ENCODE data around the gene FAM221B. TPM values are rescaled to one million over a fixed set of nuclear protein-coding genes. Genes with fewer than 3 reads are reported as not detected.

Gene FAM221B
- total RNA-seq, 1 donor from 2014 or later = 1.1 TPM

DNA sequence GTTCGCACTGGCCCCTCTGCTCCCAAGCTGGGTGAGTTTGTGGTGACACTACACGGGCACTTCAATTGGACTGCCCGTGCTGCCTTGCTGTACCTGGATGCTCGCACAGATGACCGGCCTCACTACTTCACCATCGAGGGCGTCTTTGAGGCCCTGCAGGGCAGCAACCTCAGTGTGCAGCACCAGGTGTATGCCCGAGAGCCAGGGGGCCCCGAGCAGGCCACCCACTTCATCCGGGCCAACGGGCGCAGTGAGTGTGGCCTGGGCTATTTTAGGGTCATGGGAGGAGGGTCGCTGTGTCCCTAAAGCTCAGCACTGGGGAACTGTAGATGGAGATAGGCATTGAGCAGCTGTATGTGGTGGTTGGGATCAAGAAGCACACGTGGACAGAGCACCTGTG is 35.7 kb downstream of the FAM221B start:
- peak overlapping the region; percentile 68 for H3K4me3 Mint-ChIP-seq
- H3K27ac Mint-ChIP-seq = no peak overlapping the region
- H3K36me3 Mint-ChIP-seq = no peaks in the 10 kb centered on the region

DNA sequence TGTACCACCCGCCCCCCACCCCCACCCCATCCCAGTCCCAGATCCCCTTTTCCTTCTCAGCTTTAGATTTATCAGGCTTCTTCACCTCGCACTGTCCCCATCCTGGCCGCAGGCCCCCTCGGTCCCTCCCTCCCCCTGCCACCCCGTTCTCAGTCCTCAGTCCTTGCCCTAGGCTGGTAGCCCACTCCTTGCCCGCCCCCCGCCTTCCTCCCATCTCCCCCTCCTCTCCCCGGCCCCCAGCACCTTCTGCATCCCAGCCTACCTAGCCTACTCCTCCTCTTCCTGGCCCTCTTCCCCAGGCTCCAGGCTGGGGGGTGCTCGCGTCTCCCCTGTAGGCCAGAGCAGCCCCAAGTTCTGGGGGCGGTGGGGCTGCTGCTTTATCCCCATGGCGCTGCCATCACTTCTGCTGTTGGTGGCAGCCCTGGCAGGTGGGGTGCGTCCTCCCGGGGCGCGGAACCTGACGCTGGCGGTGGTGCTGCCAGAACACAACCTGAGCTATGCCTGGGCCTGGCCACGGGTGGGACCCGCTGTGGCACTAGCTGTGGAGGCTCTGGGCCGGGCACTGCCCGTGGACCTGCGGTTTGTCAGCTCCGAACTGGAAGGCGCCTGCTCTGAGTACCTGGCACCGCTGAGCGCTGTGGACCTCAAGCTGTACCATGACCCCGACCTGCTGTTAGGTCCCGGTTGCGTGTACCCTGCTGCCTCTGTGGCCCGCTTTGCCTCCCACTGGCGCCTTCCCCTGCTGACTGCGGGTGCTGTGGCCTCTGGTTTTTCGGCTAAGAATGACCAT is 36.3 kb downstream of the FAM221B start:
- DNase-seq (ENCODE audit: extremely low spot score, unreplicated experiment) = no peak
- Mint-ChIP-seq H3K27me3 (peaks cover 7% of the 10 kb centered on the region), H3K36me3 (peaks cover 4% of the 10 kb centered on the region), H3K9me3 (no peaks in the 10 kb centered on the region), H3K27ac (no peak overlapping the region), H3K4me1 (ENCODE audit: unreplicated experiment) (peaks cover 27% of the 10 kb centered on the region), H3K4me3 (peak overlapping the region; percentile 68)
- TF ChIP-seq, protein P1, sequence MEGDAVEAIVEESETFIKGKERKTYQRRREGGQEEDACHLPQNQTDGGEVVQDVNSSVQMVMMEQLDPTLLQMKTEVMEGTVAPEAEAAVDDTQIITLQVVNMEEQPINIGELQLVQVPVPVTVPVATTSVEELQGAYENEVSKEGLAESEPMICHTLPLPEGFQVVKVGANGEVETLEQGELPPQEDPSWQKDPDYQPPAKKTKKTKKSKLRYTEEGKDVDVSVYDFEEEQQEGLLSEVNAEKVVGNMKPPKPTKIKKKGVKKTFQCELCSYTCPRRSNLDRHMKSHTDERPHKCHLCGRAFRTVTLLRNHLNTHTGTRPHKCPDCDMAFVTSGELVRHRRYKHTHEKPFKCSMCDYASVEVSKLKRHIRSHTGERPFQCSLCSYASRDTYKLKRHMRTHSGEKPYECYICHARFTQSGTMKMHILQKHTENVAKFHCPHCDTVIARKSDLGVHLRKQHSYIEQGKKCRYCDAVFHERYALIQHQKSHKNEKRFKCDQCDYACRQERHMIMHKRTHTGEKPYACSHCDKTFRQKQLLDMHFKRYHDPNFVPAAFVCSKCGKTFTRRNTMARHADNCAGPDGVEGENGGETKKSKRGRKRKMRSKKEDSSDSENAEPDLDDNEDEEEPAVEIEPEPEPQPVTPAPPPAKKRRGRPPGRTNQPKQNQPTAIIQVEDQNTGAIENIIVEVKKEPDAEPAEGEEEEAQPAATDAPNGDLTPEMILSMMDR (conservative IDR thresholded peaks at IDR 0.05) = no peak

More for the DNA sequence above, 35.7 kb downstream of the FAM221B start:
- no peaks in the 10 kb centered on the region for H3K9me3 Mint-ChIP-seq
- DNase-seq (ENCODE audit: extremely low spot score, unreplicated experiment) = no peak
- TF ChIP-seq, protein P1 (conservative IDR thresholded peaks at IDR 0.05) = no peak
- H3K27me3 Mint-ChIP-seq = peaks cover 7% of the 10 kb centered on the region
- H3K4me1 Mint-ChIP-seq (ENCODE audit: unreplicated experiment) = peaks cover 27% of the 10 kb centered on the region

DNA sequence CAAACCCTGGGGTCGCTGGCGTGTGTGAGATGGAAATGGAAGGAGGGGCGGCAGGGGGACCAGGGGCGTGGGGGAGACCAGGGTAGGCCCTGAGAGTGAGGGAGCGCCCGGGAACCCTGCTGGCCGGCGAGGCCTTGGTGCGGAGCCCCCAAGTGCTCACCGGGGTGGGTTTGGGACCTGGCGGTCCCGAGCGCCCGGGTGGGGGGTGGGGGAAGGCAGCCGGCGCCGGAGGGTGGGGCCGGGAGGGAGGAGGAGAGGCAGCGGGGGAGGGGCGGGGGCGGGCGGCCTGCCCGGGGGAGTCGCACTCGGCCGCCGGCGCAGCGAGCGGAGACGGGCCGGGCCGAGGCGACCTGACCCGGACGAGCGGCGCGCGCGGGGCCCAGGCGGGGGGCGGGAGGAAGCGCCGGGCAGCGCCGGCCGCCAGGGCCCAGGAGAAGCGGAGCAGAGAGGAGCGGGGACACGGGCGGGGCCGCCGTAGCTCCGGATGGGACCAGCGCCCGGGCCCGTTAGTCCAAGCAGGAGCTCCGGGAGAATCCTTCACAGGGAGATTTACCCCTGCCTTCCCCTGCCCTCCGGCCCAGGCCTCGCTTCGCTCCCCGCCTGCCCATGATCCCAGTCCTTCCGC is 37.1 kb downstream of the FAM221B start, which contains the start of gene NPR2:
TSS of gene NPR2 (plus strand) at position 295 of the 625 bp plus-strand sequence. CDS start 818 bp downstream, outside the sequence.
- Mint-ChIP-seq H3K9me3 (no peaks in the 10 kb centered on the region), H3K36me3 (peaks cover 4% of the 10 kb centered on the region), H3K4me1 (ENCODE audit: unreplicated experiment) (peaks cover 27% of the 10 kb centered on the region), H3K27ac (peak within 1 kb of the TSS; percentile 74), H3K27me3 (peaks cover 7% of the 10 kb centered on the region), H3K4me3 (peak within 1 kb of the TSS; percentile 85)
- no peak for DNase-seq (ENCODE audit: extremely low spot score, unreplicated experiment)
- TF ChIP-seq, protein P1 (conservative IDR thresholded peaks at IDR 0.05) = no peak

DNA sequence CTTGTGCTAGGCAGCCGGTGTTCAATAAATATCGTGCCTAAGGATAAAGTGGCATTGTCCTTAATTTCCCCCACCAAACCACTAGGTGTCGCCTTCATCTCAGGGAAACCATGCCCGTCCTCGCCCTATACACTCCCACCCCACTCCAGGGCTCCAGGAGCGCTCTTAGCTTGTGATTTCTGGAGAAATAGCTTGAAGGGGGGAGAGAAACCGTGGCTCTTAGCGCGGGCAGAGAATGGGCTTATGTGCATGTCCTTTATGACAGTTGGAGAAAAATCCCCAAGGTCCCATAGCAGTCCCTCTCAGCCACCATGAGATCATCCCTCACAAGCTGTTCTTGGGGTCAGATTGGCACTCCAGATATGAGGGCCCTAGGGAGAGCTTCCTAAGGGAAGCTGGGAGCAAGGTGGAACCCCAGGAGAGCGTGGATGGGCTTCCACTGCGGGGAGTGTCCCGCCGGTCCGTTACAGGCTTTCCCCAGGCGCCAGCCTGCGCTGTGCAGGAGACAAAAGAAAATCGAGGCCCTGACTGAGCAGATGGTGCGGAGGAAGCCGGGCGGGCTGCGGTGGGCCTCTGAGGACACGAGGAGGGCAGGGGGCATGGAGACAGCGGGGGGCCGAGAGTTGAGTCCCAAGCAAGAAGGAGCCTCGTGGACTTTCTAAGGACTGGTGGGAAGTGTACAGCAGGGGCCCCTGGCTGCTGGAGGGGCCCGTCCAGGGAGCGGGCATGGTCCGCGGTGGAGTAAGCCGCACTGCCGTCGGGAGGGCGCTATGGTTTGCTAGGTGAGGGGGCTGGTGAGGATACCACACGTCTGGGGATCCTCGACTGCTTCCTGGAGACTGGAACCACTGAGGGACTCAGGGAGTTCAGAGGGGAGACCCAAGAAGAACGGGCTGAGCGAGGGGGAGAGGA is 37.9 kb downstream of the FAM221B start:
- TF ChIP-seq, protein P1 (conservative IDR thresholded peaks at IDR 0.05) = peak; percentile 90
- Mint-ChIP-seq H3K9me3 (no peaks in the 10 kb centered on the region), H3K27ac (peak overlapping the region; percentile 74), H3K36me3 (peaks cover 4% of the 10 kb centered on the region), H3K27me3 (peaks cover 7% of the 10 kb centered on the region), H3K4me1 (ENCODE audit: unreplicated experiment) (peaks cover 27% of the 10 kb centered on the region), H3K4me3 (peak overlapping the region; percentile 85)
- DNase-seq (ENCODE audit: extremely low spot score, unreplicated experiment) = peak; percentile 75

DNA sequence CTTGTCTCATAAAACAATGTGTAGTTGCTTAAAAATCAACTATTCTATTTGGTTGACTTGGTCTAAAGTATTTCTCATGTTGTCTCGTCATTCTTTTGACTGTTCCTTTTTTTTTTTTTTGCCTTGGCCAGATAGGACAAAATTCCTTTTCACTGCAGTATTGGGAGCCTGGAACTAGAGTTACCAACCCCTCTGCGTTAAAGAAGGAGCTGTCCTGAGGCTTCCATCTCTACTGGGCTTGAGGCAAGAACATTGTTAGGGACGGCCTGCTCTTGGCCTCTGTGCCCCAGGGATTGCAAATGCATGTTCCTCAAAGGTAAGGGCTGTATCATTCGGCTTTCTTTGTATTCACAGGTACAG is 38.5 kb downstream of the FAM221B start:
- DNase-seq (ENCODE audit: extremely low spot score, unreplicated experiment) = no peak
- peaks cover 4% of the 10 kb centered on the region for H3K36me3 Mint-ChIP-seq
- peak overlapping the region; percentile 74 for H3K27ac Mint-ChIP-seq
- peaks cover 23% of the 10 kb centered on the region for H3K4me1 Mint-ChIP-seq (ENCODE audit: unreplicated experiment)
- peak overlapping the region; percentile 85 for H3K4me3 Mint-ChIP-seq
- TF ChIP-seq, protein P1 (conservative IDR thresholded peaks at IDR 0.05) = no peak
- no peaks in the 10 kb centered on the region for H3K9me3 Mint-ChIP-seq
- H3K27me3 Mint-ChIP-seq = peaks cover 7% of the 10 kb centered on the region

Measured in type B pancreatic cell (in vitro differentiated cells).